Hematopoietic multipotent progenitor cell treated with erythropoietin and hydrocortisone succinate and interleukin-3 and kit ligand, for 17 days (in vitro differentiated cells): Measurements from ENCODE around the gene CERK.

Source experiments
- DNase-seq: peaks from one replicate; pipeline ENCODE4 v3.0.0-alpha.2; 2015; ENCODE audit warnings: low spot score

Gene CERK

GRCh38 chr22:46764779-46765485, 26.9 kb upstream of the CERK start:
- DNase-seq = no peak

GRCh38 chr22:46764140-46764680, 26.2 kb upstream of the CERK start:
- DNase-seq = no peak

GRCh38 chr22:46763051-46763705, 25.1 kb upstream of the CERK start:
- DNase-seq = peak; percentile 32

- DNase-seq = peak; percentile 94
These were observed 24.4 kb upstream of the CERK start, which contains the start of gene TBC1D22A for GRCh38 chr22:46762238-46763050. TSS of gene TBC1D22A (plus strand) at chr22:46762650. CDS start at chr22:46762787, 137 bp downstream.

- DNase-seq = no peak
These were observed 23.6 kb upstream of the CERK start for GRCh38 chr22:46761539-46762237.

- no peak for DNase-seq
These were observed 23.0 kb upstream of the CERK start for GRCh38 chr22:46761017-46761416.

GRCh38 chr22:46758867-46759290, 20.8 kb upstream of the CERK start:
- peak; percentile 60 for DNase-seq

- DNase-seq = no peak
These were observed 20.1 kb upstream of the CERK start for GRCh38 chr22:46758121-46758520.

GRCh38 chr22:46757104-46757503, 19.1 kb upstream of the CERK start:
- no peak for DNase-seq

GRCh38 chr22:46756097-46756496, 18.0 kb upstream of the CERK start:
- DNase-seq = no peak

GRCh38 chr22:46755525-46755924, 17.5 kb upstream of the CERK start:
- no peak for DNase-seq

- no peak for DNase-seq
These were observed 16.8 kb upstream of the CERK start for GRCh38 chr22:46754826-46755225.

- DNase-seq = peak; percentile 73
These were observed 16.2 kb upstream of the CERK start for GRCh38 chr22:46754110-46754799.

GRCh38 chr22:46753761-46754109, 15.7 kb upstream of the CERK start:
- DNase-seq = no peak

GRCh38 chr22:46753360-46753759, 15.3 kb upstream of the CERK start:
- DNase-seq = no peak

GRCh38 chr22:46752988-46753310, 14.9 kb upstream of the CERK start:
- no peak for DNase-seq

GRCh38 chr22:46752286-46752987, 14.4 kb upstream of the CERK start:
- no peak for DNase-seq

GRCh38 chr22:46750863-46751443, 12.9 kb upstream of the CERK start:
- DNase-seq = no peak

- no peak for DNase-seq
These were observed 12.4 kb upstream of the CERK start for GRCh38 chr22:46750530-46750800.

GRCh38 chr22:46749682-46750529, 11.9 kb upstream of the CERK start:
- no peak for DNase-seq
